SK-N-MC (cell line): ENCODE measurements around the gene PTGIS.

Source experiments
- DNase-seq: peaks from one replicate; pipeline ENCODE4 v3.0.0-alpha.2; 2011; ENCODE audit warnings: low read depth, low spot score
- H3K27ac ChIP-seq: fragments of 200-600 bp; sonication (generic); 2 replicates; pipeline ENCODE4 v1.5.1; 2016; ENCODE audit warnings: mixed run types
- H3K36me3 ChIP-seq: fragments of 200-600 bp; sonication (generic); 2 replicates; pipeline ENCODE4 v1.6.1; 2017; ENCODE audit warnings: antibody characterized with exemption, low read length, mixed read lengths; ENCODE audit not compliant: insufficient read depth
- H3K4me3 ChIP-seq: fragments of 200-600 bp; sonication (generic); 2 replicates; pipeline ENCODE4 v1.5.1; 2016
- H3K9ac ChIP-seq: fragments of 200-600 bp; sonication (generic); 2 replicates; pipeline ENCODE4 v1.8.0; 2017; ENCODE audit warnings: mixed run types, mixed read lengths; ENCODE audit not compliant: insufficient read length
- H3K9me3 ChIP-seq: fragments of 200-600 bp; sonication (generic); 2 replicates; pipeline ENCODE4 v1.6.1; 2017; ENCODE audit warnings: low read depth, mild to moderate bottlenecking, antibody characterized with exemption, low read length, moderate library complexity, mixed read lengths
- EZH2 ChIP-seq: fragments of 200-600 bp; sonication (generic); IDR thresholded peaks from one replicate; pipeline ENCODE4 v1.6.1; 2017; ENCODE audit warnings: antibody characterized with exemption
- FOXP2 ChIP-seq: optimal IDR thresholded peaks from 2 replicates; pipeline ENCODE3; 2011; ENCODE audit warnings: mild to moderate bottlenecking, moderate library complexity; ENCODE audit not compliant: insufficient read depth; ENCODE audit errors: extremely low read length, control extremely low read depth
- POLR2AphosphoS5 ChIP-seq: IDR thresholded peaks from 2 replicates; pipeline ENCODE4 v1.6.1; 2012; ENCODE audit warnings: mild to moderate bottlenecking, low read depth, low read length, borderline replicate concordance

PTGIS gene

GRCh38 chr20:49563015-49563980 lies 4.6 kb downstream of the PTGIS start:
- no peaks in the 10 kb centered on the region for H3K9me3 ChIP-seq
- H3K36me3 ChIP-seq: no peaks in the 10 kb centered on the region
- H3K4me3 ChIP-seq: no peak overlapping the region
- H3K27ac ChIP-seq: no peak overlapping the region
- TF ChIP-seq POLR2AphosphoS5 (no peak), FOXP2 (no peak), EZH2 (no peak)
- H3K9ac ChIP-seq: no peak overlapping the region
- no peak for DNase-seq

GRCh38 chr20:49562311-49563014 lies 5.5 kb downstream of the PTGIS start:
- no peak overlapping the region for H3K9ac ChIP-seq
- no peak for TF ChIP-seq POLR2AphosphoS5
- TF ChIP-seq FOXP2: no peak
- TF ChIP-seq EZH2: no peak
- no peak overlapping the region for H3K27ac ChIP-seq
- DNase-seq: no peak
- H3K36me3 ChIP-seq: no peaks in the 10 kb centered on the region
- no peaks in the 10 kb centered on the region for H3K9me3 ChIP-seq
- H3K4me3 ChIP-seq: no peak overlapping the region

GRCh38 chr20:49561806-49562205 lies 6.1 kb downstream of the PTGIS start:
- Histone ChIP-seq H3K36me3 (no peaks in the 10 kb centered on the region), H3K9ac (no peak overlapping the region), H3K27ac (no peak overlapping the region), H3K4me3 (no peak overlapping the region), H3K9me3 (no peaks in the 10 kb centered on the region)
- no peak for DNase-seq
- TF ChIP-seq FOXP2 (no peak), POLR2AphosphoS5 (no peak), EZH2 (no peak)

GRCh38 chr20:49561256-49561655 lies 6.7 kb downstream of the PTGIS start:
- no peak for DNase-seq
- no peak overlapping the region for H3K27ac ChIP-seq
- no peaks in the 10 kb centered on the region for H3K36me3 ChIP-seq

GRCh38 chr20:49560646-49561045 lies 7.3 kb downstream of the PTGIS start:
- H3K4me3 ChIP-seq: no peak overlapping the region
- no peak overlapping the region for H3K9ac ChIP-seq
- TF ChIP-seq EZH2: no peak
- TF ChIP-seq POLR2AphosphoS5: no peak
- TF ChIP-seq FOXP2: no peak
- no peaks in the 10 kb centered on the region for H3K9me3 ChIP-seq
- no peak for DNase-seq
- H3K36me3 ChIP-seq: no peaks in the 10 kb centered on the region
- no peak overlapping the region for H3K27ac ChIP-seq

More at GRCh38 chr20:49561256-49561655, 6.7 kb downstream of the PTGIS start:
- Histone ChIP-seq H3K9me3 (no peaks in the 10 kb centered on the region), H3K4me3 (no peak overlapping the region), H3K9ac (no peak overlapping the region)
- no peak for TF ChIP-seq FOXP2
- TF ChIP-seq POLR2AphosphoS5: no peak
- TF ChIP-seq EZH2: no peak

GRCh38 chr20:49560186-49560585 lies 7.8 kb downstream of the PTGIS start:
- H3K4me3 ChIP-seq: no peak overlapping the region
- H3K27ac ChIP-seq: no peak overlapping the region
- no peak overlapping the region for H3K9ac ChIP-seq
- H3K36me3 ChIP-seq: no peaks in the 10 kb centered on the region
- DNase-seq: no peak
- TF ChIP-seq EZH2: no peak
- TF ChIP-seq FOXP2: no peak
- TF ChIP-seq POLR2AphosphoS5: no peak
- H3K9me3 ChIP-seq: no peaks in the 10 kb centered on the region

- TF ChIP-seq FOXP2 (no peak), EZH2 (no peak), POLR2AphosphoS5 (no peak)
- no peak overlapping the region for H3K27ac ChIP-seq
- H3K36me3 ChIP-seq: no peaks in the 10 kb centered on the region
- DNase-seq: no peak
- H3K9ac ChIP-seq: no peak overlapping the region
- H3K9me3 ChIP-seq: no peaks in the 10 kb centered on the region
- H3K4me3 ChIP-seq: no peak overlapping the region
These were observed 8.4 kb downstream of the PTGIS start for GRCh38 chr20:49559411-49560081.

GRCh38 chr20:49558826-49559225 lies 9.1 kb downstream of the PTGIS start:
- no peak for DNase-seq
- TF ChIP-seq FOXP2: no peak
- no peak for TF ChIP-seq EZH2
- no peak for TF ChIP-seq POLR2AphosphoS5
- no peak overlapping the region for H3K4me3 ChIP-seq
- no peaks in the 10 kb centered on the region for H3K36me3 ChIP-seq
- H3K9me3 ChIP-seq: no peaks in the 10 kb centered on the region
- no peak overlapping the region for H3K9ac ChIP-seq
- no peak overlapping the region for H3K27ac ChIP-seq
